Tibial artery (tissue), 4 donors: ENCODE measurements around the gene LACRT.
"Not testable (repeated sequence)": the region's sequence is repeated elsewhere in the genome, so short reads cannot be mapped to it uniquely, and the experiment has no call there.

Experiments
- DNase-seq, 2 donors: peaks; one replicate each; pipeline ENCODE4 v3.0.0-alpha.2; 2019
- H3K27ac ChIP-seq, 2 donors: fragments of 200-600 bp; sonication (generic) in 1 of 2; 1 replicate in 1 of 2; 2 replicates in 1 of 2; pipeline ENCODE4 v1.5.1; 2018 to 2019; ENCODE audit warnings: mild to moderate bottlenecking in 1 of 2
- H3K27me3 ChIP-seq, 2 donors: fragments of 200-600 bp; sonication (generic) in 1 of 2; one replicate each; pipeline versions ENCODE4 v1.5.1 to v1.6.0; 2016 to 2019
- H3K36me3 ChIP-seq, 3 donors: fragments of 200-600 bp; sonication (generic) in 2 of 3; one replicate each; pipeline ENCODE4 v1.5.1; 2016 to 2019; ENCODE audit warnings: mild to moderate bottlenecking in 2 of 3
- H3K4me1 ChIP-seq, 4 donors: fragments of 200-600 bp; sonication (generic) in 2 of 4; 1 replicate in 3 of 4; 2 replicates in 1 of 4; pipeline ENCODE4 v1.5.1; 2016 to 2019
- H3K4me3 ChIP-seq, 2 donors: fragments of 200-600 bp; sonication (generic) in 1 of 2; 1 replicate in 1 of 2; 2 replicates in 1 of 2; pipeline ENCODE4 v1.5.1; 2018 to 2019; ENCODE audit warnings: mild to moderate bottlenecking in 2 of 2
- H3K9me3 ChIP-seq, 3 donors: fragments of 200-600 bp; sonication (generic) in 1 of 3; one replicate each; pipeline ENCODE4 v1.5.1; 2016 to 2019
- intact Hi-C: fragments of 100-400 bp; cut with DNase I; formaldehyde crosslinking; loops from one replicate; pipeline ENCODE4 v1.15.0; 2023; ENCODE audit warnings: low total_unique reads
- TF ChIP-seq, protein P1 (sequence below), 2 experiments: fragments of 200-600 bp in 1 of 2; fragments of 450-650 bp in 1 of 2; IDR thresholded peaks; one replicate each; pipeline ENCODE4 v1.5.1; 2017 to 2019; ENCODE audit warnings: antibody characterized with exemption in 2 of 2, mild to moderate bottlenecking in 1 of 2, moderate library complexity in 1 of 2

Gene LACRT

DNA sequence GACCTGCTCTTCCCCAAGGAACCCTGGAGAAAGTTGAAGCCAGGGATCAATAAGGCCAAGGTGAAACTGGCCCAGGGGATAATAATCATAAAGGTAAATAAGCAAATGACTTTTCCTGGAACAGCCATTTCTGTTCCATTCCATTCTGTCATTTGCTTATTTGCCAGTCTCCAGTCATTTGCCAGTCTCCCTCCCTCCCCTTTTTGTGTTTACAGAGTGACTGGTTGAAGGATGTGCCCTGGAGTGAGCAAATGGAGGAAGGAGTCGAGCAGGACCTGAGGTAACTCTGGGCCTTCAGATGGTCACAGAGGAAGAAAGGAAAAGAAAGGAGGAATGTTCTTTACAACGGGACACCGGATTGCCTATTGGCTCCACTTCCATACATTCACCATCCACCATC, 31.3 kb upstream of the LACRT start:
- Histone ChIP-seq H3K27me3 (no peaks in the 10 kb centered on the region), H3K36me3 (no peaks in the 10 kb centered on the region), H3K4me1 (no peaks in the 10 kb centered on the region), H3K4me3 (no peak overlapping the region), H3K9me3 (no peaks in the 10 kb centered on the region), H3K27ac (no peak overlapping the region)
- TF ChIP-seq, protein P1, sequence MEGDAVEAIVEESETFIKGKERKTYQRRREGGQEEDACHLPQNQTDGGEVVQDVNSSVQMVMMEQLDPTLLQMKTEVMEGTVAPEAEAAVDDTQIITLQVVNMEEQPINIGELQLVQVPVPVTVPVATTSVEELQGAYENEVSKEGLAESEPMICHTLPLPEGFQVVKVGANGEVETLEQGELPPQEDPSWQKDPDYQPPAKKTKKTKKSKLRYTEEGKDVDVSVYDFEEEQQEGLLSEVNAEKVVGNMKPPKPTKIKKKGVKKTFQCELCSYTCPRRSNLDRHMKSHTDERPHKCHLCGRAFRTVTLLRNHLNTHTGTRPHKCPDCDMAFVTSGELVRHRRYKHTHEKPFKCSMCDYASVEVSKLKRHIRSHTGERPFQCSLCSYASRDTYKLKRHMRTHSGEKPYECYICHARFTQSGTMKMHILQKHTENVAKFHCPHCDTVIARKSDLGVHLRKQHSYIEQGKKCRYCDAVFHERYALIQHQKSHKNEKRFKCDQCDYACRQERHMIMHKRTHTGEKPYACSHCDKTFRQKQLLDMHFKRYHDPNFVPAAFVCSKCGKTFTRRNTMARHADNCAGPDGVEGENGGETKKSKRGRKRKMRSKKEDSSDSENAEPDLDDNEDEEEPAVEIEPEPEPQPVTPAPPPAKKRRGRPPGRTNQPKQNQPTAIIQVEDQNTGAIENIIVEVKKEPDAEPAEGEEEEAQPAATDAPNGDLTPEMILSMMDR (IDR thresholded peaks at IDR 0.05) = no peak
- intact Hi-C loops = no loop called here
- DNase-seq = no peak

DNA sequence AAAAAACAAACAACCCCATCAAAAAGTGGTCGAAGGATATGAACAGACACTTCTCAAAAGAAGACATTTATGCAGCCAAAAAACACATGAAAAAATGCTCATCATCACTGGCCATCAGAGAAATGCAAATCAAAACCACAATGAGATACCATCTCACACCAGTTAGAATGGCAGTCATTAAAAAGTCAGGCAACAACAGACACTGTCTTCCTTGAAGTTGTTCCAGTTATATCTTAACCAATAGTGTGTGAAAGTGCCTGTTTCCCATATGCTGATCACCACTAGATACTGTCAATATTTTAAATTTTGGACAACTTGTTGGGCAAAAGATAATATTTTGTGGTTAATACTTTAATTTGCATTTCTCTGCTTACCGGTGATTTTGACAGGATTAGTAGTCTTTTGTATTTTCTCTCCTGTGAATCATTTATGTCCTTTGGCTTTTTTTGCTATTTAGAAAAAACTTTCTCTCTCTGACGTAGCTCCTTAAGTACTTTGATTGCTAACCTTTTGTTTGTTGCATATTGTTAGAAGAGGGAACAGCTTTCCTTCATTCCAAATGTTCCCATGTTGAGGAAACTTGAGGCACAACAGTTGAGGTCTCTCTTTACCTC, 30.4 kb upstream of the LACRT start:
- H3K9me3 ChIP-seq, DNase-seq, intact Hi-C loops, H3K4me1 ChIP-seq, H3K27ac ChIP-seq, H3K36me3 ChIP-seq, H3K27me3 ChIP-seq, H3K4me3 ChIP-seq: not testable (repeated sequence)

DNA sequence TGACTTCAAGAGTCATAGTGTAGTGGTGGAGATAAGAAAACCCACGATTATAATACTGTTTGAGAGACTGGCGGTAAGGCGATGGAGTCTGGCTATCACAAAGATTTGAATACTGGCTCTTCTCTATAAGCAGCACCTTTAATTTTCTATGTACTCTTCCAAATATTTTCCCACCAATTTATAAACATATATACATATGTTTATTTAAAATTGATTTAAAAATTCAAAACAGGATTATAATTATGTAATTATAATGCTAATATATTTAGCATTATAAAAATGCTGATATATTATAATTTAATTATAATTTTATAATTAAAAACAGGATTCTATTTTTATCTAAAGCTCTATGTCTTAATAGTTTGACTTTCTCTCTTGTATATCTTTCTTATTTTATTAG, 28.9 kb upstream of the LACRT start:
- intact Hi-C loops = no loop called here
- no peak for DNase-seq

DNA sequence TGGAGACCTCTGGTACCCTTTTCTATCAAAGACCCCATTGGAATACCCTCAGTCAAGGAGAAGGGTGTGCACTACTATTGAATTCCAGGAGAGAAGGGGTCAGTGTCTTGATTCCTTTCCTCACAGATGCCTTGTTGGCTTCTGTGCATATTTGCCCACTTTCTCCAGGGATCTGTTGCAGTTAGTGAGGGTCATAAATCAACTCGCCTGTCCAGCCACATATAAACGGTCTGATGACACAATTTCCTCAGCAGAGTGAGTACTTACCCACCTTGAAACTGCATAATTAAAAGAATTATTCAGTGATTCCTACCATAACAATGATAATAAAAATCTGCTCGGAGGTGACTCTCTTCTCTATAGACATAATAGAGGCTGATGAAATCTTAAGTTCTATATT, 27.3 kb upstream of the LACRT start:
- TF ChIP-seq, protein P1 (IDR thresholded peaks at IDR 0.05) = no peak
- H3K27ac ChIP-seq = no peak overlapping the region
- H3K36me3 ChIP-seq = no peaks in the 10 kb centered on the region
- no peak overlapping the region for H3K4me3 ChIP-seq
- DNase-seq = no peak
- intact Hi-C loops = no loop called here
- no peaks in the 10 kb centered on the region for H3K9me3 ChIP-seq
- no peaks in the 10 kb centered on the region for H3K4me1 ChIP-seq
- H3K27me3 ChIP-seq = peaks cover 0 to 3% of the 10 kb centered on the region in 2 donors

More for the DNA sequence above, 28.9 kb upstream of the LACRT start:
- no peaks in the 10 kb centered on the region for H3K36me3 ChIP-seq
- H3K27ac ChIP-seq = no peak overlapping the region
- no peak overlapping the region for H3K4me3 ChIP-seq
- H3K27me3 ChIP-seq = peaks cover 0 to 2% of the 10 kb centered on the region in 2 donors
- TF ChIP-seq, protein P1 (IDR thresholded peaks at IDR 0.05) = no peak
- H3K4me1 ChIP-seq = no peaks in the 10 kb centered on the region
- no peaks in the 10 kb centered on the region for H3K9me3 ChIP-seq

DNA sequence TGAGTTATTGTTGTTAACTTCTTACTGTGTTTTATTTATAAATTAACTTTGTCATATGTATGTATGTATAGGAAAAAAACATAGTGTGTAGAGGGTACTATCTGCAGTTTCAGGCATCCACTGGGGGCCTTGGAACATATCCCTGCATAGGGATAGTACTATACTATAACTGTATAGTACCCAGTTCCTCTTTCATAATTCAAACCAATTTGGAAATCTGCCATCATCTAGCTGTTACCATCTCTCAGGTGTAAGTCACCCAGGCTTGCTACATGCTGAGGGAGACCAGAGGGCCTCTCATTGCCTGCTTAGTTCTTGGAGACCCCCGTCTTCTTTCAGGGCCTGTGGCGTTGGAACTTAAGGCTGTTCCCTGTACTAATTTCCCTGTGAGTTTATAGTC, 26.4 kb upstream of the LACRT start:
- no peaks in the 10 kb centered on the region for H3K9me3 ChIP-seq
- TF ChIP-seq, protein P1 (IDR thresholded peaks at IDR 0.05) = no peak
- intact Hi-C loops = no loop called here

DNA sequence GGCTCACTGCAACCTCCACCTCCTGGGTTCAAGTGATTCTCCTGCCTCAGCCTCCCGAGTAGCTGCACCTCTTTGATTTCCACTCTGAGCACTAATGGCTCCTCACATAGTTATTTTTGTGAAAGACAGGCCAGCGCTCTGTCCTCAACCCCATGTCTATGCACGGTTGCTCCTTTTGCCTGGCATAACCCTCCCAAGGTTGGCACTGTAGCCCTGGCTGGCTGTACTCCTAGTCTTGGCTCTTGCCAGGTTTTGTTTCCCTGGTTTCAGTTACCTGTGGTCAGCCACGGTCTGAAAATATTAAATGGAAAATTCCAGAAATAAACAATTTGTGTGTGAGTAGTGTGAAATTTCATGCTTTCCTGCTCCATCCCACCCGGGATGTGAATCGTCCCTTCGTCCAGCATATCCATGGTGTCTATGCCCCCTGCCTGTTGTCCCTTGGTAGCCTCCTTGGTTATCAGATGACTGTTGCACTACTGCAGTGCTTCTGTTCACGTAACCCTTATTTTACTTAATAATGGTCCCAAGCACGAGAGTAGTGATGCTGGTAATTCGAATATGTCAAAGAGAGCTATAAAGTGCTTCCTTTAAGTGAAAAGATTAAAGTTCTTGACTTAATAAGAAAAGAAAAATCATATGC, 25.7 kb upstream of the LACRT start:
- Histone ChIP-seq H3K4me1 (no peaks in the 10 kb centered on the region), H3K9me3 (no peaks in the 10 kb centered on the region), H3K36me3 (no peaks in the 10 kb centered on the region), H3K27me3 (peaks cover 0 to 3% of the 10 kb centered on the region in 2 donors), H3K27ac (no peak overlapping the region), H3K4me3 (no peak overlapping the region)
- TF ChIP-seq, protein P1 (IDR thresholded peaks at IDR 0.05) = no peak
- DNase-seq = no peak
- intact Hi-C loops = no loop called here

More for the DNA sequence above, 26.4 kb upstream of the LACRT start:
- Histone ChIP-seq H3K4me3 (no peak overlapping the region), H3K27me3 (peaks cover 0 to 3% of the 10 kb centered on the region in 2 donors), H3K4me1 (no peaks in the 10 kb centered on the region), H3K27ac (no peak overlapping the region), H3K36me3 (no peaks in the 10 kb centered on the region)
- no peak for DNase-seq
